ENCODE data around the gene FTH1. TPM values are rescaled to one million over a fixed set of nuclear protein-coding genes. Genes with fewer than 3 reads are reported as not detected.

FTH1 gene
- total RNA-seq, 1 donor from 2014 or later = 3,020 TPM

GRCh38 chr11:61976813-61977475 is 9.5 kb upstream of the FTH1 start:
- TF ChIP-seq CTCF (IDR thresholded peaks at IDR 0.05) = no peak
- no peak overlapping the region for H3K27ac Mint-ChIP-seq (ENCODE audit: unreplicated experiment)
- no peaks in the 10 kb centered on the region for H3K36me3 Mint-ChIP-seq (ENCODE audit: unreplicated experiment)
- DNase-seq (ENCODE audit: extremely low spot score, unreplicated experiment) = no peak
- peaks cover 44% of the 10 kb centered on the region for H3K4me1 Mint-ChIP-seq (ENCODE audit: unreplicated experiment)
- H3K9me3 Mint-ChIP-seq (ENCODE audit: unreplicated experiment) = no peaks in the 10 kb centered on the region
- no peak overlapping the region for H3K4me3 Mint-ChIP-seq (ENCODE audit: unreplicated experiment)
- no peaks in the 10 kb centered on the region for H3K27me3 Mint-ChIP-seq (ENCODE audit: unreplicated experiment)

GRCh38 chr11:61976420-61976800 is 9.0 kb upstream of the FTH1 start:
- peaks cover 49% of the 10 kb centered on the region for H3K4me1 Mint-ChIP-seq (ENCODE audit: unreplicated experiment)
- no peak overlapping the region for H3K27ac Mint-ChIP-seq (ENCODE audit: unreplicated experiment)
- no peak overlapping the region for H3K4me3 Mint-ChIP-seq (ENCODE audit: unreplicated experiment)
- TF ChIP-seq CTCF (IDR thresholded peaks at IDR 0.05) = no peak
- no peaks in the 10 kb centered on the region for H3K9me3 Mint-ChIP-seq (ENCODE audit: unreplicated experiment)
- no peak for DNase-seq (ENCODE audit: extremely low spot score, unreplicated experiment)
- H3K36me3 Mint-ChIP-seq (ENCODE audit: unreplicated experiment) = no peaks in the 10 kb centered on the region
- H3K27me3 Mint-ChIP-seq (ENCODE audit: unreplicated experiment) = no peaks in the 10 kb centered on the region

- Mint-ChIP-seq H3K4me3 (ENCODE audit: unreplicated experiment) (no peak overlapping the region), H3K27ac (ENCODE audit: unreplicated experiment) (peak overlapping the region; percentile 54), H3K9me3 (ENCODE audit: unreplicated experiment) (no peaks in the 10 kb centered on the region), H3K36me3 (ENCODE audit: unreplicated experiment) (no peaks in the 10 kb centered on the region), H3K27me3 (ENCODE audit: unreplicated experiment) (no peaks in the 10 kb centered on the region), H3K4me1 (ENCODE audit: unreplicated experiment) (peaks cover 49% of the 10 kb centered on the region)
- DNase-seq (ENCODE audit: extremely low spot score, unreplicated experiment) = no peak
- TF ChIP-seq CTCF (IDR thresholded peaks at IDR 0.05) = no peak
Observed at GRCh38 chr11:61975638-61976419, 8.4 kb upstream of the FTH1 start.

- H3K27ac Mint-ChIP-seq (ENCODE audit: unreplicated experiment) = peak overlapping the region; percentile 81
Observed at GRCh38 chr11:61974766-61975631, 7.6 kb upstream of the FTH1 start.

More at GRCh38 chr11:61974766-61975631, 7.6 kb upstream of the FTH1 start:
- H3K36me3 Mint-ChIP-seq (ENCODE audit: unreplicated experiment) = no peaks in the 10 kb centered on the region
- no peak for DNase-seq (ENCODE audit: extremely low spot score, unreplicated experiment)
- TF ChIP-seq CTCF (IDR thresholded peaks at IDR 0.05) = no peak
- H3K4me1 Mint-ChIP-seq (ENCODE audit: unreplicated experiment) = peaks cover 56% of the 10 kb centered on the region
- H3K9me3 Mint-ChIP-seq (ENCODE audit: unreplicated experiment) = no peaks in the 10 kb centered on the region
- no peaks in the 10 kb centered on the region for H3K27me3 Mint-ChIP-seq (ENCODE audit: unreplicated experiment)
- no peak overlapping the region for H3K4me3 Mint-ChIP-seq (ENCODE audit: unreplicated experiment)
